HG03045 (cell line): Measurements from ENCODE around the gene KMT2C.
"Not testable (repeated sequence)": the region's sequence is repeated elsewhere in the genome, so short reads cannot be mapped to it uniquely, and the experiment has no call there.

ENCODE experiments used
- ATAC-seq: cut with Tn5 transposase; IDR thresholded peaks from one replicate; pipeline ENCODE4 v1.9.1; 2021; ENCODE audit warnings: mild to moderate bottlenecking, moderate library complexity; ENCODE audit not compliant: unreplicated experiment

The KMT2C gene

DNA sequence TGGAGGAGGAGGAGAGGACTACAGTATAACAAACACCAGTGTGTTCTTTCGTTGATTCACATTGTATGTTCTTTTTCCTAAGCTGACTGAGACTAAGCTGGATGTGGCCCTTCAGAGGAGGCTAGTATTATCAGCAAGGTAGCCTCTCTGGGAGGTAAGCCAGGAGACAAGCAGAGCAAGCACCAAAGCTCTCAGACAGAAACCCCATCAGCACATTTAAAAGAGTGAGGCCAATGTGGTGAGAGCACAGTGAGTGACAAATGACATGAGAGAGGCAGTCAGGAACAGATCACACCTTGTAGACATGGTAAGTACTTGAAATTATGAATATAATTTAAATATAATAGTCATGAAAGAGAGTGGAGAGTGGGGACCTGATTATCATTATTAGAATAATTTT lies 107.6 kb downstream of the KMT2C start:
- no peak for ATAC-seq

DNA sequence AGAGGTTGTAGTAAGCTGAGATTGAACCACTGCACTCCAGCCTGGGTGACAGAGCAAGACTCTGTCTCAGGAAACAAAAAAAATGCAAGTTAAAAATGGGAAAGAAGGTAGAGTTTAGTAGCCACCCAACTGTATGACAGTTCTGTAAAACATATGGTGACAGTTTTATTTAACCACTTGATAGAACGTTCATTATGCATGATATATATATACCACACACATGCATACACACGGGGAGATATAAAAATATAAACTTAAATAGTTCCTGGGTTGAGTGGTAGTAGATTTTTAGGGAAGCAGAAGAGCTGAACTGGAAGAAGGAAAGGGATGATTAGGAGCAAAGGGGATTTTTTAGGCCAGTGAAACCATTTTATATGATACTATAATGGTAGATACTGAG lies 120.0 kb downstream of the KMT2C start:
- no peak for ATAC-seq

DNA sequence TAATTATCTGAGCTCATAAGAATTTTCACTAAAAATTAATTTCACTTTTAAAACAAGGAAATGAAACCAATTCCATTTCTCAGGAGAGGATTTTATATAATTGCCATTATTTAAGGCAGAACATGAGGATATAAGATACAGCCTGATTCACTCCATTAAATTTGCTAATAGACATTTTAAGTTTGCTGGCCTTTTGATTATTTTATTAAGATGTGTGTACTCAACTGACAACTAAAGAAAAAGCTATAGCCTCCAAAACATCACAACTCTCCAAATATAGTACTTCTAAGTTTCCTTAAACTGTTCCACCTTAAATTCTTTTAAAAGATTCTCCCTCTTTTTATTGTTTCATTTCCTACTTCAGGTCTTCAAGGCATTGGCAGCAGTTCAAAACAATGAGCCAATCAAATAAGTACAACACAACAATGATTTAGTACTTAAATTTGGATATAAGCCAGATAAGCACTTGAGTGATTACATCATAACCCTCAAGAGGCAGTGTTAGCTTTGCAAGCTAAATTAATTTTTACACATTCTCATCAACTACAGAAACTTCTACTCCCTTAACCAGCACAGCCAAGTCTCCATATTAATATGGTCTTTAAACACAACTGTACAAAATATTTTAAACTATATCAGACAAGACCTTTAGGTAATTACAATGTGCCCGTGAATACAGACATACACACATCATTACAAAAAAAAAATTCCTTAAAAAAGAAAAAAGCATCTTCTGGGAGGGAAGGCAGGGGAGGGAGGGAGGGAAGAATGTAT lies 121.8 kb downstream of the KMT2C start:
- no peak for ATAC-seq

DNA sequence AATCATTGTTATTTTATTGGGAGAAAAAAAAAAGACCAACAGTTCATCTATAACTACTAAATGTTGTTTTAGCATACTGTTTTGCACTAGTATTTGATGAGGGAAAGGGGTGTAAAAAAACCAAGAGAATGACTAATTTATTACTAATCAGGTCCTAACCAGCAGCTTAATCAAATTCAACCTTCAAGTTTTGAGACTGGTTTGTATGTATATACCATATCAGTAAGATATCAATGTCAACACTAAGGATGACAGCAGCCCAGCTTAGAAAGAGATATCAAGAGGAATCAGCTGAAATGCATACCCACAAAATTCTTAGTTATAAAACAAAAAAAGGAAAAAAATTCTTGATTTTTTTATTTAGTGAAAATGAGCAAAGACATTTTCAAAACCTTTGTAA lies 122.6 kb downstream of the KMT2C start:
- ATAC-seq: no peak

DNA sequence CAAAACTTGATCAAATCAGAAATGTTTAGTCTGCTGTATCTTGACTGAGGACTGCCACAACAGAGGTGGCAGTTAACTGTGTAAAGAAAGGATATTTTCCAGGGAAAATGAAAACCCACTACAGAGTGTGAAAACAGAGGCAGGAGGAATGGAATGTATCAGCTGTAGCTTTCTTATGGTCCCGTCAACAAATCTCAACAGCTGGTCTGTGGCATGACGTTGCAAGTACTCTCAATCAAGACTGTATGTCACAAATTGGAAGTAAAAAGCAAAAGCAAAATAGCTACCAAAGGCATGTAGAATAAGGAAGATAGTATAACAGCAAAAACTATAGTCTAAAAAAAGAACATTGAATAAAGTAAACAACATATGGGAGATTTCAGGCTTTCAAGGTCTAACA lies 123.5 kb downstream of the KMT2C start:
- ATAC-seq: no peak

DNA sequence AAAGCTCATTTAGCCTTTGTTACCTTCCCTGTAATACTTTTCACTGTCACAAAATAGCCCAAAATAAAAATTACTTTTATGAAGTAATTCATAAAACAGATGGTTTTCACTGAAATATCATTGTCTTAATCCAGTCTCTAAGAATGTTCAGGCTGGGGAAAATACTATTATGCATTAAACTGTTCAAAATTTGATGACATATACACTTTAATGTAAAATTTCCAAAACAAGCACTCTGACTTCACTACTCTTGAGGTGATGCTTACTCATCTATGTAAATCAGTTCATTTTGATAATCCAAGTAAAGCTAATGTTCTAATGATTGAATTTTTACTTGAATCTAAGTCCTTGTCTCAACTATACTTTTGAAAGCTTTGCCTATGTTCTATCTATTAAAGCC lies 127.9 kb downstream of the KMT2C start:
- ATAC-seq: no peak

DNA sequence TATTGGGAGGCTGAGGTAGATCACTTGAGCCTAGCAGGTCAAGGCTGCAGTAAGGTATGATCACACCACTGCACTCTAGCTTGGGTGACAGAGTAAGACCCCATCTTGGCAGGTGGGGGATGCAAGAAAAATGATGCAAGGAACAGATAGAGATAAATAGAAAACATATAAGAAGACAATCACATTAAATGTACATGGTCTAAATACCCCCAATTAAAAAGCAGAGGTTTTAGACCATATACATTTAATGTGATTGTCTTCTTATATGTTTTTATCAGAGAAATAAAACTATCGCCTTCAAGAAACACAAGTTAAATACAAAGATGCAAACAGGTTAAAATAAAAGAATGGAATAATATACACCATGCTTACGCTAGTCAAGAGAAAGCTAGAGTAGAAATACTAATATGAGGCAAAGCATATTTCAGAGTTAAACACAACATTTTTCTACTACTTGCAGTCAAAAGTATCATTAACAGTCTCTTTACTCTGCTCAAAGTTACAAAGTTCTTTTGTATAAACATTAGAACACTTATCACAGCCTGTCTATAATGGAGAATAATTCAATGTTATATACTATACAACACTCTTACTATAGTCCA lies 136.2 kb downstream of the KMT2C start:
- not testable (repeated sequence) for ATAC-seq

DNA sequence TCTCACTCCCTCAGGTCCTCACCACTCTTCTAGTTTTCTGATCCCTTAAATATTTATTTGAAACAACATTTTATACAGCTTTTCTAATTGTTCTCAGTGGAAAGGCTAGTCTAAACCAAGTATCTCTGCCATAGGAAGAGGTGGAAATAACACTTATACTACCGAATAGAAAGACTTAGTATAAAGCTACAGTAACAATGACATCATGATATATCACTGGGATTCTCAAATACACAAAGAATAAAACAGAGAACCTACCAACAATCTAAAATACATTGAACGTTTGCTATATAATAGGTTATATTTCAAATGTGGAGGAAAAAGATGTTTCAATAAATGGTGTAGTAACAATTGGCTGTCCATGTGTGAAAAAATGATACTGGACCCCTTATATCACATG lies 142.9 kb downstream of the KMT2C start:
- ATAC-seq: no peak

DNA sequence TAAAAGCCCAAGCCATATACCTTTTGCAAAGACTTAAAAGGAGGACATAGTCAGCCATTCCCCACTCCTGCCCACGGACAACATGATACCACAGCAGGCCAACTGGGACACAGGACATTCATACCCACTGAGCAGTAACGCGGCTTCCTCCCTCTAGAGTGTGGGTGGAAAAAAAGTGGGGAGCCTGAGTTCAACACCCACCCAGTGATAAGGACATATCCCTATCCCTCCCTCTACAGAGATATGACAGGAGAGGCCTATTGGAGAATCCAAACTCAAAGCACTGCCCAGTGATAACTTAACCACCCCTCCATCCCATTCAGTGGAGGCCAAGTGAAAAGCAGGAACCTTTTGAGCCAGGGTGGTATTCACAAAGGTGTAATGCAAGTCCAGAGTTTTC lies 148.8 kb downstream of the KMT2C start:
- not testable (repeated sequence) for ATAC-seq

DNA sequence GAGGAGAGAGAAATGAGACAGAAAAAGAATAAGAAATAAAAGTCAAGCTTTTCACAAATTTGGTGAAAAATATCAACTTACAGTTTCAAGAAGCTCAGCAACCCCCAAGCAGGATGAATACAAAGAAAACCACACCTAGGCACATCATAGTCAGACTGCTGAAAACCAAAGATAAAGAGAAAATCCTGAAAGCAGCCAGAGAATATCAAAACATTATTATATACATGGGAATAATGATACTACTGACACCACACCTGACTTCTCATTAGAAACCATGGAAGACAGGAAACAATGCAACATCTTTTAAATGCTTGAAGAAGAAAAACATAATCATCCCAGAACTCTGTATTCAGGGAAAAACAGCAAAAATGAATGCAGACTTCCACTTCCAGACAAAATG lies 149.6 kb downstream of the KMT2C start:
- ATAC-seq: not testable (repeated sequence)

DNA sequence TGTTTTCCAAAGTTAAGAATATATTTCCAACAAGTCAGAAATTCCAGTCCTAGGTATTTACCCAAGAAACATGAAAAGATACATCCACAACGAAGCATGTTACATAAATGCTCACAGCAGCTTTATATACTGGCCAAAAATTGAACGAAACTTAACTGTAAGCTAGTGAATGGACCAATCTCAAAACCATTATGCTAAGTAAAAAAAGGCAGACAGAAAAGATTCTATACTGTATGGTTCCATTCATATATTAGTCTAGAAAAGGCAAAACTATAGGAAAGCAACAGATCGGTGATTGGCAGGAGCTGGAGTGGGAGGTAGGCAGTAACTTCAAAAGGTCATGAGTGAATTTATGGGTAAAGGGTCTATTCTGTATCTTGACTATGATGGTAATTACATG lies 150.8 kb downstream of the KMT2C start:
- not testable (repeated sequence) for ATAC-seq

DNA sequence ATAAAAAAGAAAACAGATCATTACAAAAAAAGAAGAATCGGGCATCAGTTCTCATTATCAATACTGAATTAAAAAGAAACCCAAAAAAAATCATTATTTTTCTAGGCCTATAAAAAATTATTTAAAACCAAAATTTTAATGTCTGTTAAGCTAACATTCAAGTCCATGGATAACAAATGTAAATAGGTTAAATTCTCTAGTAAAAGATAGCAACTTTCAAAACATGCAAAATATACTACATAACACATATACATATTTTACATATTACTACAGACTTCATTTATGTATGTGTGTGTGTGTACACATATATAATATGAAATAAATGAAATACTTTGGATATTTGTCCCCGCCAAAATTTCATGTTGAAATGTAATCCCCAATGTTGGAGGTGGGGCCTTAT lies 158.1 kb downstream of the KMT2C start:
- ATAC-seq: not testable (repeated sequence)

DNA sequence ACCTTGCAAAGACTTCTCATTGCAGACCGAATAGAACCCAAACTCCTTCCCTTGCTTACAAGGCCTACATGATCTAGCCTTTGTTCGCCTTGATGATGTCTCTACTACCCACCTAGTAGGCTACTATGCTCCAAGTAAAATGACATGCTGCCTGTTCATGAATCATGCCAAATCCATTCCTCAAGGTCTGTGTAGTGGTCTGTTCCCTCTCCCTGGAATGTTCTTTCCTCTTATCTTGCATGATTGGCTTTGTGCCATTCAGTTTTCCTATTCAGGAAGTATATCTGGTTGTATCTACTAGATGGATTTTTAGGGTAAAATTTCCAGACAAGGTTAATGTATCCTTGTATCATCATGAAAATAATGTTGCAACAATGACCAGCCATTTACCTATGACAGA lies 165.4 kb downstream of the KMT2C start:
- ATAC-seq: not testable (repeated sequence)

DNA sequence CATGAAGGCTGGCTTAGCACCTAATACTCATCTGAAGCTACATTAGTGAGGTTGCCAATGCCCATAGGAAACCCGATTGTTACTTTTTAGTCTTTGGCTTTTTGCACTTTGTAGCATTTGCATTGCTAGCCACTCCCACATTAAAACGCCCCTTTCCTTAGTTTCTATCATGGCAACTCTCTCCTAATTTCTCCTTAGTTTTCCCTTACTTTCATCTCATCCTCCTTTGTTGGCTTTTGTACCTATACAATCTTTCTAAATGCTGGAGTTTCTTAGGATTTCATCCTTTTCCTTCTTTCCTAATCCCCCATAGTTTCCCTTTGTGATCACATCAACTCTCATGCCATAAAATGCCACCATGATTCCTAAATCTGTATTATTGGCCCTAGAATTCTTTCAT lies 168.9 kb downstream of the KMT2C start:
- not testable (repeated sequence) for ATAC-seq

DNA sequence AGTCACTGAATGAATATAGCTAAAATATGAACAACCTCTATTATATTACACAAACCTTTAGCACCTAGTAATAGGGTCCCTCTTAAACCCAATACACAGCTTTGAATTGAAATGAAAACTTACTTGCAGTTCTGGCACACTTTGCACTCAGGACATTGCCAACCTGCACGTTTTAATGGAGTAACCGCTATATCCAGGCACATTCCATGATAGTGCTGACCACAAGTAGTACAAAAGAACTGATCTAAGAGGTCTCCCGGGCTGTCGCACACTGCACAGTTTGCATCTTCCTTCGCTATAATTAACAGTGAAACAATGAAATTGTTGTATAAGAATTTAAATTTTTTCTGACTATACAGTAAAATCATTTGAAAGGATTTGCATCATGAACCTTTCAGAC lies 170.9 kb downstream of the KMT2C start:
- not testable (repeated sequence) for ATAC-seq

DNA sequence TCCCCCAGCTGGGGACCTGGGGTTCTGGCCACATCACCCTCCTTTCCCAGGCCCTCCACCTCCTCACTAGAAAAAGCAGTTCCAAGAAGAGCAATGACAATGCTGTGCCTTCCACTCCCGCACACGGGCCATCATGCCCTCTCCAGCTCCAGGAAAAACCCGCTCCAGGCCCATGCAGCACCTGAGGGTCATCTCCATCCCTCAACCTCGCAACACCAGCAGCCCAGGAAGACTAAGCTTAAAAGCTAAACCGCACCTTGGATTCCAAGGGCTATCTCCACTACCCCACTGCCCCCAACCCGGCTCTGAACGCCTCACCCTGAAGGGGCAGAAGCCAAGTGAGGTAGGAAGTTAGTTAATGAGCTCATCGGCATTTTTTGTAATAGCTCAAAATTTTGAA lies 173.7 kb downstream of the KMT2C start:
- ATAC-seq: not testable (repeated sequence)

DNA sequence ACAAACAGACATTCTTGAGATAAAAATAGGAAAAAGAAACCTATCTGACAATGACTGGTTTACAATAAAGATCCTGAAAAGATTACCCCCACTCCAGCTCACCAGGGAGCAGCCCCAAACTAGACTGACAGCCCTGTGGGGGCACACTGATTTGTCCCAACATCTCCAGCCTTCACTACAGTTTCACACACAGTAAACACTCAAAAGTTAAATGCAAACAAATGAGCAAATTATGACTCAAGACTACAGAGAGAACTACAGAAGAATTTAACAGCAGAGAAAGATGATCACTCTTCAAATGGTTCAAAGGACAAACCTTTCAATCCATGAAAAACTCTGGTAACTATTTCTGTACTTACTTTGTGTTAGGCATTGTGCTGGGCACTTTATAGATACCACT lies 176.2 kb downstream of the KMT2C start:
- ATAC-seq: not testable (repeated sequence)

DNA sequence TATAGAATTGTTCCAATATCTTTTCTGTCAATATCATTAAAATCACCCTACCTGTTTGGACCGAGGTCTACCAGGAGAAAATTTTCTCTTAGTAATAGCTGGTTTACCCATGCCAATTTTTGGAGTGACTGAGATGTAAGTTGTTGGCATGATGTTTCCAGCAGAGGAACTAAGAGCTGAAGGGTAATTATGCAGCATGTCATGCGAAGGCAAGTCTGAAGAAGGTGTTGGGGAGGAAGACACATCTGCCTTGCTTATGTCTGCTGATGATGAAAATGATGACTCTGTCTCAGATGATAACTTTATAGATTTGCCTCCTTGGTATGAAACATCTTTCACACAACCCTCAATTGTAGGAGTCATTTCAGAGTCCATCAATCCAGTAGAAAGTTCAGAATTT lies 188.0 kb downstream of the KMT2C start:
- ATAC-seq: not testable (repeated sequence)

DNA sequence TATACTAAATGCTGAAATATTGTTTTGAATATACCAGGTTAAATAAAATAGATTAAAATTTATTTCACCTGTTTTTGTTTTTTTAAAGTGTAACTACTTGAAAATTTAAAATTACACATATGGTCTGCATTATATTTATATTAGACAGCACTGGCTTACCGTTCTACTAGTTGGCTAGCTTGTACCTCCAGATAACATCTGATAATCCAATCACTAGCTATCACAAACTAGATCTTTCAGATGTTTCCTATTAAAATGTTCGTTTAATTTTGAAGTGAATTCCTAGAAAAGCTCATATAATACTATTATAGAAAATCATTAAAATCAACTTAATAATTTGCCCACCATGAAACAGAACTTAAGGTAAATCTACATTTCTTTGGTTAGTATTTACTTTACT lies 190.4 kb downstream of the KMT2C start:
- ATAC-seq: not testable (repeated sequence)

DNA sequence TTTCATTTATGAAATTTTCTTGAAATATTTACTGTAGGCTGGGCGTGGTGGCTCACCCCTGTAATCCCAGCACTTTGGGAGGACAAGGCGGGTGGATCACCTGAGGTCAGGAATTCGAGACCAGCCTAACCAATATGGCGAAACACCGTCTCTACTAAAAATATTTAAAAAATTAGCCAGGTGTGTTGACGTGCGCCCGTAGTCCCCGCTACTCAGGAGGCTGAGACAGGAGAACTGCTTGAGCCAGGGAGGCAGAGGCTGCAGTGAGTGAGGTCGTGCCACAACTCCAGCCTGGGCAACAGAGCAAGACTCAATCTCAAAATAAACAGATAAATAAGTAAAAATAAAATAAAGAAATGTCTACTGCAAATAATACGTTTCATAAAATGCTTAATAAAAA lies 192.3 kb downstream of the KMT2C start:
- not testable (repeated sequence) for ATAC-seq

DNA sequence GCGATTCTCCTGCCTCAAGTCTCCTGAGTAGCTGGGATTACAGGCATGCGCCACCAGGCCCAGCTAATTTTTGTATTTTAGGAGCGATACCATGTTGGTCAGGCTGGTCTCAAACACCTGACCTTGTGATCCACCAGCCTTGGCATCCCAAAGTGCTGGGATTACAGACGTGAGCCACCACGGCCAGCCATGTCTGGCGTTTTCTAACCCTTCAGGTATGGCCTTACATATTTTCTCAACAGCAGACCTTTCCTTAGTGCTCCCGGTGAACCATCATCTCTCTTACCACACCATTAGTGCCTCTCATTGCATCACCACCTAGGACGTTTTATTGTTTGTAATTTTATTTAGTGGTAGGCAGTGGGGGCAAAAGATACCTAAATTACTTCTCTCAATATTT lies 194.5 kb downstream of the KMT2C start:
- not testable (repeated sequence) for ATAC-seq

DNA sequence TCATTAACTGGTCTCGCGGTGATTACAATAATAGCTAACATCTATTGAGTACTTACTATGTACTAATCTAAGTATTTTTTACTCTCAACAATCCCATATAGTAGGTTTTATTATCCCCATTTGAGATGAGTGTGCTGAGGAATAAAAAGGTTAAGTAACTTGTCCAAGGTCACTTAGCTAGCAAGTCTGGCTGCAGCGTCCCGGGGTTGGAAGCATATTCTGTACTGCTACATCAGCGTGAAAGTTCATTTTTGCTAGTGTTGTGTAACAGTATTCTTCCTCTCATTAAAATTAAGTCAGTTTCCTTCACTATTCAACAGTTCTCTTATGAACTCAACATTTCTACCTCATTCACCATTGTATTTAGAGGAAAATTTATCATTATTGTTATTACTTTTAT lies 199.5 kb downstream of the KMT2C start:
- ATAC-seq: not testable (repeated sequence)

DNA sequence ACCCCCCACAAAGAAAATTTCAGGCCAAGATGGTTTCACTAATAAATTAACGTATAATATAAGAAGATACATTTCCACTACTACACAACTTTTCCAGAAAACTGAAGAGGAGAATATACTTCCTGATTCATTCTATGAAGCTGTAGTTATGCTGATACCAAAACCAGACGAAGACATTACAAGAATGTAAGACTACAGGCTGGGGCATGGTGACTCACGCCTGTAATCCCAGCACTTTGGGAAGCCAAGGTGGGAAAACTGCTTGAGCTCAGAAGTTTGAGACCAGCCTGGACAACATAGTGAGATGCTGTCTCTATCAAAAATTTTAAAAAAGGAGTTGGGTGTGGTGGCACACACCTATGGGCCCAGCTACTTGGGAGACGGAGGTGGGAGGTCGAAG lies 201.4 kb downstream of the KMT2C start:
- ATAC-seq: not testable (repeated sequence)
